Activated T-helper 1 cell treated with anti-CD3 and anti-CD28 coated beads, Interleukin-12 subunit alpha, Interleukin-12 subunit beta, Interleukin-2, Interleukin-4 antibody, amounts not matched to agents 30 ng/mL and 10 ng/mL and 1 ng/mL, durations not matched to agents 14 hours and 24 hours and 36 hours (primary cell): ENCODE data around the gene SLC6A5. TPM values are rescaled to one million over a fixed set of nuclear protein-coding genes. Genes with fewer than 3 reads are reported as not detected.

Source experiments
- DNase-seq: peaks from one replicate; pipeline ENCODE4 v3.0.0; 2021; ENCODE audit warnings: low spot score
- H3K27ac Mint-ChIP-seq: one replicate; pipeline ENCODE4 v1.8.0; 2021; ENCODE audit warnings: mild to moderate bottlenecking, mixed read lengths
- H3K27me3 Mint-ChIP-seq: one replicate; pipeline ENCODE4 v1.8.0; 2022; ENCODE audit warnings: mild to moderate bottlenecking, moderate library complexity, mixed read lengths; ENCODE audit not compliant: insufficient read depth
- H3K36me3 Mint-ChIP-seq: one replicate; pipeline ENCODE4 v1.8.0; 2021; ENCODE audit warnings: low read depth, mixed read lengths
- H3K4me1 Mint-ChIP-seq: one replicate; pipeline ENCODE4 v1.8.0; 2021; ENCODE audit warnings: low read depth, mixed read lengths
- H3K4me3 Mint-ChIP-seq: one replicate; pipeline ENCODE4 v1.8.0; 2021; ENCODE audit warnings: mild to moderate bottlenecking, moderate library complexity, mixed read lengths
- H3K9me3 Mint-ChIP-seq: one replicate; pipeline ENCODE4 v1.8.0; 2021; ENCODE audit warnings: mixed read lengths
- intact Hi-C: fragments of 100-400 bp; cut with micrococcal nuclease; formaldehyde crosslinking; loops from one replicate; pipeline ENCODE4 v1.15.1; 2024
- total RNA-seq: library from RNA; stranded (reverse); gene quantifications from 2 replicates; pipeline ENCODE4 v1.2.3, GENCODE V29; 2022

SLC6A5 gene
- total RNA-seq, 1 donor from 2014 or later, result not detected

GRCh38 chr11:20640401-20640800 is 41.0 kb downstream of the SLC6A5 start:
- peaks cover 8% of the 10 kb centered on the region for H3K27me3 Mint-ChIP-seq
- H3K4me3 Mint-ChIP-seq, result no peak overlapping the region
- H3K9me3 Mint-ChIP-seq, result no peaks in the 10 kb centered on the region
- no peak overlapping the region for H3K27ac Mint-ChIP-seq
- intact Hi-C loops, result no loop called here
- no peaks in the 10 kb centered on the region for H3K4me1 Mint-ChIP-seq
- H3K36me3 Mint-ChIP-seq, result no peaks in the 10 kb centered on the region
- DNase-seq, result no peak

- peaks cover 10% of the 10 kb centered on the region for H3K27me3 Mint-ChIP-seq
- DNase-seq, result no peak
- H3K4me3 Mint-ChIP-seq, result no peak overlapping the region
- no peaks in the 10 kb centered on the region for H3K36me3 Mint-ChIP-seq
- no peak overlapping the region for H3K27ac Mint-ChIP-seq
- intact Hi-C loops, result no loop called here
- no peaks in the 10 kb centered on the region for H3K9me3 Mint-ChIP-seq
- H3K4me1 Mint-ChIP-seq, result no peaks in the 10 kb centered on the region
Observed at GRCh38 chr11:20644360-20644759, 45.0 kb downstream of the SLC6A5 start.

- intact Hi-C loops, result loop anchor here (2.0 kb wide), 2 partner anchors 25 to 227 kb away; no protein-coding TSS in a partner anchor
- Mint-ChIP-seq H3K27me3 (peaks cover 2% of the 10 kb centered on the region), H3K27ac (no peak overlapping the region), H3K4me1 (no peaks in the 10 kb centered on the region), H3K4me3 (no peak overlapping the region), H3K9me3 (no peaks in the 10 kb centered on the region), H3K36me3 (no peaks in the 10 kb centered on the region)
- DNase-seq, result peak; percentile 6
Observed at GRCh38 chr11:20647976-20648565, 48.7 kb downstream of the SLC6A5 start.

GRCh38 chr11:20652150-20652806 is 52.9 kb downstream of the SLC6A5 start:
- H3K27me3 Mint-ChIP-seq, result peaks cover 4% of the 10 kb centered on the region
- H3K4me3 Mint-ChIP-seq, result no peak overlapping the region
- no peaks in the 10 kb centered on the region for H3K9me3 Mint-ChIP-seq
- no peaks in the 10 kb centered on the region for H3K4me1 Mint-ChIP-seq
- no peaks in the 10 kb centered on the region for H3K36me3 Mint-ChIP-seq
- H3K27ac Mint-ChIP-seq, result no peak overlapping the region
- DNase-seq, result no peak
- intact Hi-C loops, result no loop called here

- Mint-ChIP-seq H3K27me3 (peaks cover 2% of the 10 kb centered on the region), H3K36me3 (no peaks in the 10 kb centered on the region), H3K4me1 (no peaks in the 10 kb centered on the region), H3K27ac (no peak overlapping the region), H3K4me3 (no peak overlapping the region), H3K9me3 (no peaks in the 10 kb centered on the region)
- intact Hi-C loops, result no loop called here
- no peak for DNase-seq
Observed at GRCh38 chr11:20654038-20654437, 54.6 kb downstream of the SLC6A5 start.

- DNase-seq, result no peak
- H3K4me1 Mint-ChIP-seq, result no peaks in the 10 kb centered on the region
- no peaks in the 10 kb centered on the region for H3K36me3 Mint-ChIP-seq
- no peak overlapping the region for H3K27ac Mint-ChIP-seq
- H3K9me3 Mint-ChIP-seq, result no peaks in the 10 kb centered on the region
- H3K27me3 Mint-ChIP-seq, result peaks cover 2% of the 10 kb centered on the region
- H3K4me3 Mint-ChIP-seq, result no peak overlapping the region
- intact Hi-C loops, result no loop called here
Observed at GRCh38 chr11:20656901-20657300, 57.5 kb downstream of the SLC6A5 start.

GRCh38 chr11:20658135-20658534 is 58.7 kb downstream of the SLC6A5 start:
- intact Hi-C loops, result no loop called here
- Mint-ChIP-seq H3K4me1 (no peaks in the 10 kb centered on the region), H3K27me3 (peaks cover 2% of the 10 kb centered on the region), H3K36me3 (no peaks in the 10 kb centered on the region), H3K27ac (no peak overlapping the region), H3K9me3 (peaks cover 3% of the 10 kb centered on the region), H3K4me3 (no peak overlapping the region)
- no peak for DNase-seq

GRCh38 chr11:20661445-20661844 is 62.0 kb downstream of the SLC6A5 start:
- Mint-ChIP-seq H3K36me3 (no peaks in the 10 kb centered on the region), H3K4me3 (no peak overlapping the region), H3K9me3 (peaks cover 3% of the 10 kb centered on the region), H3K27ac (no peak overlapping the region), H3K27me3 (peaks cover 2% of the 10 kb centered on the region), H3K4me1 (no peaks in the 10 kb centered on the region)
- no peak for DNase-seq
- intact Hi-C loops, result no loop called here

GRCh38 chr11:20661850-20662249 is 62.4 kb downstream of the SLC6A5 start:
- no peaks in the 10 kb centered on the region for H3K4me1 Mint-ChIP-seq
- H3K9me3 Mint-ChIP-seq, result peaks cover 3% of the 10 kb centered on the region
- peaks cover 6% of the 10 kb centered on the region for H3K27me3 Mint-ChIP-seq
- H3K36me3 Mint-ChIP-seq, result no peaks in the 10 kb centered on the region
- no peak overlapping the region for H3K4me3 Mint-ChIP-seq
- no peak for DNase-seq
- intact Hi-C loops, result no loop called here
- no peak overlapping the region for H3K27ac Mint-ChIP-seq

GRCh38 chr11:20668131-20668809 is 68.9 kb downstream of the SLC6A5 start:
- Mint-ChIP-seq H3K36me3 (peaks cover 3% of the 10 kb centered on the region), H3K9me3 (no peaks in the 10 kb centered on the region), H3K4me3 (no peak overlapping the region), H3K4me1 (no peaks in the 10 kb centered on the region), H3K27me3 (peaks cover 60% of the 10 kb centered on the region), H3K27ac (no peak overlapping the region)
- intact Hi-C loops, result no loop called here
- DNase-seq, result no peak

- no peak for DNase-seq
- intact Hi-C loops, result no loop called here
- Mint-ChIP-seq H3K27me3 (peaks cover 60% of the 10 kb centered on the region), H3K27ac (no peak within 1 kb of the TSS), H3K9me3 (no peaks in the 10 kb centered on the region), H3K36me3 (peaks cover 3% of the 10 kb centered on the region), H3K4me1 (no peaks in the 10 kb centered on the region), H3K4me3 (no peak within 1 kb of the TSS)
Observed at GRCh38 chr11:20668844-20669819, 69.7 kb downstream of the SLC6A5 start, which contains the start of gene NELL1. NELL1 (plus strand) TSS chr11:20669586.

- H3K4me1 Mint-ChIP-seq, result no peaks in the 10 kb centered on the region
- intact Hi-C loops, result loop anchor here (5.0 kb wide), 2 partner anchors 68 to 508 kb away; partner anchors contain the start of gene DBX1
- H3K36me3 Mint-ChIP-seq, result peaks cover 3% of the 10 kb centered on the region
- H3K27ac Mint-ChIP-seq, result no peak overlapping the region
- DNase-seq, result no peak
- peaks cover 60% of the 10 kb centered on the region for H3K27me3 Mint-ChIP-seq
- H3K4me3 Mint-ChIP-seq, result no peak overlapping the region
- H3K9me3 Mint-ChIP-seq, result no peaks in the 10 kb centered on the region
Observed at GRCh38 chr11:20669820-20670684, 70.6 kb downstream of the SLC6A5 start.
